DMS153 treated with DMSO at 0.1 percent for 48 hours (cell line): ENCODE measurements around the gene FAM90A1.
"Not testable (repeated sequence)": the region's sequence is repeated elsewhere in the genome, so short reads cannot be mapped to it uniquely, and the experiment has no call there.

Experiments
- DNase-seq: peaks from one replicate; lab custom pipeline; 2025; ENCODE audit not compliant: unreplicated experiment; lab: John Stamatoyannopoulos, UW

The FAM90A1 gene

GRCh38 chr12:8172911-8173310, 54.5 kb downstream of the FAM90A1 start:
- not testable (repeated sequence) for DNase-seq
